ENCODE results near the gene TXNL4A.

DNA sequence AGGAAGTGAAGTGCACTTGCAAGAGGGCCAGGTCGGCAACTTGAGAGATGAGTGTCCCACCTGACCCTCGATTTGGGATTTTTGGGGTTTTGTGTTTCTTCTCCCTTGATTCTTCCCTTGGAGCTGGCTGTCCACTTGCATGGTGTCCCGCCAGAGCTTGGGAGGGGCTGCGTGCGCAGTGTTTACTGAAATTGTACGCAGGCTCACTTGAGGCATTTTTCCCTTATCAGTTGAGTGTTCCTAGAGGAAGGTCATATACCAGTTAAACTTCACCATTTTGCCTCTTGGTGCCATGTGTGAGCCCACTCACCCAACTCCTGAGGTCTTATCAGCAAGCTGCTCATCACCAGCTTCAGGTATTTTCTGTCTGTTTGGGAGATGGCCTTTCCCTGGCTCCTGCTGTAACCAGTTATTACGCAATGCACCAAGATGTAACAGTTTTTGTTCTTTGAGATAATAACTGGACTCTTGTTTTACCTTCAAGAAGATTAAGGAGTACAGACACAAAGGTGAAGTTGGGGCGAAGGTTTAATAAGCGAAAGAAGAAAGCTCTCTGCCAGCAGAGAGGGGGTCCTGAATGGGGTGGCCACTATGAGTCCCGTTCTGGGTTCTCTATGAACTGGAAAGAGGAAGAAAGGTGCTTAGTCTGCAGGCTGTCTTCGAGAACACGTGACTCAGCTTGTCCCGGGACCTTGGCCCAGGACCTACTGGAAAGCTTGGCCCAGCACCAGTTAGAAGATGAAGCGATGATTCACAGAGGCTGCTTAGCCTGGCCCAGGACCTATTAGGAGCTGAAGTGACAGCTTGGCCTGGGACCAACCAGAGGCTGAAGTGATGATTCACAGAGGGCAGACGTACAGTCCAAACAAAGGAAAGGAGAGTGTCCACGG is 21.5 kb upstream of the TXNL4A start:
- TF ChIP-seq, protein P1, sequence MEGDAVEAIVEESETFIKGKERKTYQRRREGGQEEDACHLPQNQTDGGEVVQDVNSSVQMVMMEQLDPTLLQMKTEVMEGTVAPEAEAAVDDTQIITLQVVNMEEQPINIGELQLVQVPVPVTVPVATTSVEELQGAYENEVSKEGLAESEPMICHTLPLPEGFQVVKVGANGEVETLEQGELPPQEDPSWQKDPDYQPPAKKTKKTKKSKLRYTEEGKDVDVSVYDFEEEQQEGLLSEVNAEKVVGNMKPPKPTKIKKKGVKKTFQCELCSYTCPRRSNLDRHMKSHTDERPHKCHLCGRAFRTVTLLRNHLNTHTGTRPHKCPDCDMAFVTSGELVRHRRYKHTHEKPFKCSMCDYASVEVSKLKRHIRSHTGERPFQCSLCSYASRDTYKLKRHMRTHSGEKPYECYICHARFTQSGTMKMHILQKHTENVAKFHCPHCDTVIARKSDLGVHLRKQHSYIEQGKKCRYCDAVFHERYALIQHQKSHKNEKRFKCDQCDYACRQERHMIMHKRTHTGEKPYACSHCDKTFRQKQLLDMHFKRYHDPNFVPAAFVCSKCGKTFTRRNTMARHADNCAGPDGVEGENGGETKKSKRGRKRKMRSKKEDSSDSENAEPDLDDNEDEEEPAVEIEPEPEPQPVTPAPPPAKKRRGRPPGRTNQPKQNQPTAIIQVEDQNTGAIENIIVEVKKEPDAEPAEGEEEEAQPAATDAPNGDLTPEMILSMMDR (conservative IDR thresholded peaks at IDR 0.05; ENCODE audit: low read depth, low read length): no peak
- TF ChIP-seq EZH2 (IDR thresholded peaks at IDR 0.05; ENCODE audit: borderline replicate concordance, low read depth, low read length, poor library complexity, severe bottlenecking): no peak

All from A673 (cell line).